DOHH2 (cell line): ENCODE results near the gene NAV2.

Experiments used
- H3F3A ChIP-seq: fragments of 200-600 bp; sonication (generic), shearing (Covaris generic); 2 replicates; pipeline ENCODE4 v1.6.0; 2016; ENCODE audit warnings: antibody characterized with exemption, mild to moderate bottlenecking; ENCODE audit not compliant: control insufficient read depth, insufficient read depth
- H3K27ac ChIP-seq: fragments of 200-600 bp; sonication (generic); 2 replicates; pipeline ENCODE4 v1.5.1; 2014; ENCODE audit warnings: low read depth, mild to moderate bottlenecking, low read length, moderate library complexity
- H3K27me3 ChIP-seq: fragments of 200-600 bp; sonication (generic); 2 replicates; pipeline ENCODE4 v1.6.1; 2014; ENCODE audit warnings: mild to moderate bottlenecking, low read length, mixed read lengths; ENCODE audit not compliant: control insufficient read depth
- H3K36me3 ChIP-seq: fragments of 200-600 bp; sonication (generic); 2 replicates; pipeline ENCODE4 v1.6.1; 2014; ENCODE audit warnings: mild to moderate bottlenecking, low read length, moderate library complexity, mixed read lengths; ENCODE audit not compliant: control insufficient read depth
- H3K4me1 ChIP-seq: fragments of 200-600 bp; sonication (generic); 2 replicates; pipeline ENCODE4 v1.6.1; 2014; ENCODE audit warnings: mild to moderate bottlenecking, low read length, mixed read lengths; ENCODE audit not compliant: control insufficient read depth
- H3K4me2 ChIP-seq: fragments of 200-600 bp; sonication (generic); 2 replicates; pipeline ENCODE4 v1.6.0; 2014; ENCODE audit warnings: mild to moderate bottlenecking, low read length, moderate library complexity
- H3K4me3 ChIP-seq: fragments of 200-600 bp; sonication (generic); 2 replicates; pipeline ENCODE4 v1.5.1; 2014; ENCODE audit warnings: mild to moderate bottlenecking, low read length, mixed read lengths
- H3K79me2 ChIP-seq: fragments of 200-600 bp; sonication (generic); 2 replicates; pipeline ENCODE4 v1.6.1; 2014; ENCODE audit warnings: mild to moderate bottlenecking, low read length, mixed read lengths; ENCODE audit not compliant: control insufficient read depth
- H3K9me2 ChIP-seq: fragments of 200-600 bp; sonication (generic); replicated peaks from 2 replicates; pipeline ENCODE4 v1.6.1; 2014; ENCODE audit warnings: mild to moderate bottlenecking, low read length, mixed read lengths; ENCODE audit not compliant: control insufficient read depth
- H3K9me3 ChIP-seq: fragments of 200-600 bp; sonication (generic); 2 replicates; pipeline ENCODE4 v1.6.1; 2014; ENCODE audit warnings: antibody characterized with exemption, low read length, mixed read lengths; ENCODE audit not compliant: control insufficient read depth, insufficient read depth
- H4K20me1 ChIP-seq: fragments of 200-600 bp; sonication (generic); 2 replicates; pipeline ENCODE4 v1.6.0; 2014; ENCODE audit warnings: low read depth, mild to moderate bottlenecking, antibody characterized with exemption, low read length, moderate library complexity; ENCODE audit not compliant: control insufficient read depth, insufficient read depth
- CTCF ChIP-seq: fragments of 200-600 bp; sonication (generic); IDR thresholded peaks from one replicate; pipeline ENCODE4 v1.5.1; 2014; ENCODE audit warnings: antibody characterized with exemption, mild to moderate bottlenecking, low read depth, low read length; ENCODE audit not compliant: poor library complexity, severe bottlenecking
- EZH2phosphoT487 ChIP-seq: fragments of 200-600 bp; sonication (generic); IDR thresholded peaks from 2 replicates; pipeline ENCODE4 v1.6.1; 2017; ENCODE audit warnings: borderline replicate concordance, mild to moderate bottlenecking, antibody characterized with exemption, low read length, moderate library complexity, mixed read lengths

Gene NAV2

GRCh38 chr11:19827399-19828135 lies 114.9 kb downstream of the NAV2 start:
- Histone ChIP-seq H3K9me2 (no peaks in the 10 kb centered on the region), H3K79me2 (no peaks in the 10 kb centered on the region), H4K20me1 (no peaks in the 10 kb centered on the region), H3K4me1 (no peaks in the 10 kb centered on the region), H3K36me3 (no peaks in the 10 kb centered on the region), H3K4me2 (no peak overlapping the region), H3K4me3 (no peak overlapping the region), H3K9me3 (no peaks in the 10 kb centered on the region), H3F3A (no peaks in the 10 kb centered on the region), H3K27me3 (no peaks in the 10 kb centered on the region; the same call in 1 of the 2 replicates), H3K27ac (no peak overlapping the region)
- no peak for TF ChIP-seq CTCF
- no peak for TF ChIP-seq EZH2phosphoT487

- Histone ChIP-seq H3K79me2 (no peaks in the 10 kb centered on the region), H3K4me2 (no peak overlapping the region), H4K20me1 (no peaks in the 10 kb centered on the region), H3K27me3 (no peaks in the 10 kb centered on the region; the same call in 1 of the 2 replicates), H3K27ac (no peak overlapping the region), H3K4me3 (no peak overlapping the region), H3K36me3 (no peaks in the 10 kb centered on the region), H3K9me2 (no peaks in the 10 kb centered on the region), H3K4me1 (no peaks in the 10 kb centered on the region), H3K9me3 (no peaks in the 10 kb centered on the region), H3F3A (no peaks in the 10 kb centered on the region)
- TF ChIP-seq EZH2phosphoT487 = no peak
- TF ChIP-seq CTCF = no peak
Observed at GRCh38 chr11:19828382-19829108, 115.9 kb downstream of the NAV2 start.

- no peaks in the 10 kb centered on the region; the same call in 1 of the 2 replicates for H3K27me3 ChIP-seq
- no peak overlapping the region for H3K27ac ChIP-seq
- no peaks in the 10 kb centered on the region for H4K20me1 ChIP-seq
- no peaks in the 10 kb centered on the region for H3K4me1 ChIP-seq
- no peaks in the 10 kb centered on the region for H3F3A ChIP-seq
- H3K4me2 ChIP-seq = no peak overlapping the region
- TF ChIP-seq CTCF (no peak), EZH2phosphoT487 (no peak)
- no peak overlapping the region for H3K4me3 ChIP-seq
- H3K79me2 ChIP-seq = no peaks in the 10 kb centered on the region
- no peaks in the 10 kb centered on the region for H3K36me3 ChIP-seq
- H3K9me2 ChIP-seq = no peaks in the 10 kb centered on the region
- no peaks in the 10 kb centered on the region for H3K9me3 ChIP-seq
Observed at GRCh38 chr11:19829109-19829837, 116.6 kb downstream of the NAV2 start.
